Esophagus muscularis mucosa (tissue), 4 donors: ENCODE measurements around the gene SFTA2.
"Not testable (repeated sequence)": the region's sequence is repeated elsewhere in the genome, so short reads cannot be mapped to it uniquely, and the experiment has no call there.

Experiments used
- CTCF ChIP-seq, 3 experiments: fragments of 200-600 bp in 2 of 3; fragments of 450-650 bp in 1 of 3; sonication (generic) in 2 of 3; IDR thresholded peaks; one replicate each; pipeline ENCODE4 v1.5.1; 2017 to 2019; ENCODE audit warnings: antibody characterized with exemption in 3 of 3, mild to moderate bottlenecking in 2 of 3, moderate library complexity in 1 of 3
- EP300 ChIP-seq: sonication (generic); formaldehyde crosslinking; IDR thresholded peaks from one replicate; pipeline ENCODE4 v1.6.1; 2017; ENCODE audit warnings: antibody characterized with exemption
- POLR2A ChIP-seq: fragments of 450-650 bp; IDR thresholded peaks from one replicate; pipeline ENCODE4 v1.6.1; 2017; ENCODE audit warnings: antibody characterized with exemption, moderate library complexity, mild to moderate bottlenecking, low read depth

GRCh38 chr6:30969171-30969570, 37.2 kb upstream of the SFTA2 start:
- TF ChIP-seq CTCF (IDR thresholded peaks at IDR 0.05); POLR2A; EP300: not testable (repeated sequence)
